Skin epidermis (tissue), 12 donors: ENCODE results near the gene AMIGO1.

ENCODE experiments used
- H3K27ac ChIP-seq, 21 experiments: fragments of 200-600 bp; sonication (generic) in 11 of 21; one replicate each; pipeline ENCODE4 v1.5.0; 2020; ENCODE audit warnings: mild to moderate bottlenecking in 3 of 21, inconsistent platforms in 2 of 21, moderate library complexity in 2 of 21
- H3K4me3 ChIP-seq, 7 experiments: fragments of 200-600 bp; sonication (generic) in 2 of 7; one replicate each; pipeline ENCODE4 v1.5.0; 2020; ENCODE audit warnings: inconsistent platforms in 2 of 7, mild to moderate bottlenecking in 2 of 7, moderate library complexity in 1 of 7

AMIGO1 gene

GRCh38 chr1:109509176-109510134, at the start of gene AMIGO1:
TSS of gene AMIGO1 (minus strand) at chr1:109509727. CDS start at chr1:109508912, 815 bp downstream.
- Histone ChIP-seq H3K27ac (peak within 1 kb of the TSS in 13 of 21 experiments; percentile 51 to 80 (median 68)), H3K4me3 (peak within 1 kb of the TSS; percentile 51 to 69 (median 62))

- Histone ChIP-seq H3K27ac (no peak overlapping the region), H3K4me3 (no peak overlapping the region)
These were observed 48.0 kb upstream of the AMIGO1 start for GRCh38 chr1:109557520-109557919.

- Histone ChIP-seq H3K4me3 (no peak overlapping the region), H3K27ac (peak overlapping the region in 1 of 21 experiments; percentile 7)
These were observed 47.0 kb upstream of the AMIGO1 start for GRCh38 chr1:109556563-109556962.

GRCh38 chr1:109548321-109549267, 39.1 kb upstream of the AMIGO1 start, which contains the start of gene GNAI3:
TSS of gene GNAI3 (plus strand) at chr1:109548615. CDS start at chr1:109548721, 106 bp downstream.
- H3K27ac ChIP-seq: peak within 1 kb of the TSS; percentile 84 to 98 (median 96)
- H3K4me3 ChIP-seq: peak within 1 kb of the TSS; percentile 57 to 89 (median 87)

GRCh38 chr1:109547463-109548320, 38.2 kb upstream of the AMIGO1 start:
- Histone ChIP-seq H3K27ac (peak overlapping the region; percentile 74 to 98 (median 96)), H3K4me3 (peak overlapping the region; percentile 57 to 89 (median 87))

- H3K4me3 ChIP-seq: peak overlapping the region; percentile 57 to 89 (median 87)
- peak overlapping the region; percentile 2 to 98 (median 96) for H3K27ac ChIP-seq
These were observed 37.0 kb upstream of the AMIGO1 start for GRCh38 chr1:109546311-109547109.

- Histone ChIP-seq H3K27ac (no peak overlapping the region), H3K4me3 (no peak overlapping the region)
These were observed 34.6 kb upstream of the AMIGO1 start for GRCh38 chr1:109543988-109544735.

- Histone ChIP-seq H3K4me3 (no peak overlapping the region), H3K27ac (no peak overlapping the region)
These were observed 33.9 kb upstream of the AMIGO1 start for GRCh38 chr1:109543283-109543987.

GRCh38 chr1:109542657-109543056, 33.1 kb upstream of the AMIGO1 start:
- Histone ChIP-seq H3K4me3 (no peak overlapping the region), H3K27ac (no peak overlapping the region)

- H3K27ac ChIP-seq: no peak overlapping the region
- no peak overlapping the region for H3K4me3 ChIP-seq
These were observed 31.6 kb upstream of the AMIGO1 start for GRCh38 chr1:109541102-109541501.

GRCh38 chr1:109539676-109540075, 30.1 kb upstream of the AMIGO1 start, which contains the start of gene GPR61:
TSS of gene GPR61 (plus strand) at chr1:109539872. CDS start at chr1:109543023, 3,151 bp downstream.
- no peak within 1 kb of the TSS for H3K4me3 ChIP-seq
- no peak within 1 kb of the TSS for H3K27ac ChIP-seq

GRCh38 chr1:109538827-109539555, 29.5 kb upstream of the AMIGO1 start:
- H3K4me3 ChIP-seq: no peak overlapping the region
- H3K27ac ChIP-seq: no peak overlapping the region

GRCh38 chr1:109537450-109538178, 28.1 kb upstream of the AMIGO1 start:
- Histone ChIP-seq H3K4me3 (no peak overlapping the region), H3K27ac (no peak overlapping the region)

- Histone ChIP-seq H3K4me3 (no peak overlapping the region), H3K27ac (no peak overlapping the region)
These were observed 26.5 kb upstream of the AMIGO1 start for GRCh38 chr1:109535971-109536491.

- Histone ChIP-seq H3K4me3 (no peak overlapping the region), H3K27ac (no peak overlapping the region)
These were observed 26.0 kb upstream of the AMIGO1 start for GRCh38 chr1:109535481-109535880.
